Measurements from ENCODE around the gene USP24. TPM values are rescaled to one million over a fixed set of nuclear protein-coding genes. Genes with fewer than 3 reads are reported as not detected.

Gene USP24
- total and polyA plus RNA-seq, 12 donors, result 11.3 to 45.1 (median 25.9) TPM

GRCh38 chr1:55234016-55234415, 18.9 kb upstream of the USP24 start:
- Histone ChIP-seq H3K9me3 (replicated peaks in 1 of 3) (no peaks in the 10 kb centered on the region), H3K36me3 (replicated peaks in 1 of 2) (no peaks in the 10 kb centered on the region), H3K27me3 (no peaks in the 10 kb centered on the region), H3K27ac (no peak overlapping the region), H3K4me1 (replicated peaks in 1 of 2) (no peaks in the 10 kb centered on the region), H3K4me3 (no peak overlapping the region)
- intact Hi-C loops (cut with DNase I), result no loop called here
- no peak for DNase-seq
- 86 to 93% (median 90%) methylated on average over 3 of the region's 3 CpGs for WGBS, 4 donors
- TF ChIP-seq CTCF (IDR thresholded peaks at IDR 0.05) (no peak), POLR2A (IDR thresholded peaks at IDR 0.05) (no peak)

GRCh38 chr1:55233145-55233777, 18.1 kb upstream of the USP24 start:
- TF ChIP-seq CTCF (IDR thresholded peaks at IDR 0.05), result no peak
- TF ChIP-seq POLR2A (IDR thresholded peaks at IDR 0.05), result no peak
- Histone ChIP-seq H3K9me3 (replicated peaks in 1 of 3) (no peaks in the 10 kb centered on the region), H3K4me1 (replicated peaks in 1 of 2) (no peaks in the 10 kb centered on the region), H3K27ac (no peak overlapping the region), H3K36me3 (replicated peaks in 1 of 2) (no peaks in the 10 kb centered on the region), H3K4me3 (no peak overlapping the region), H3K27me3 (no peaks in the 10 kb centered on the region)
- DNase-seq, result no peak
- WGBS, 4 donors, result 64 to 69% (median 67%) methylated on average over 5 of the region's 5 CpGs
- intact Hi-C loops (cut with DNase I), result no loop called here

- 78 to 83% (median 80%) methylated on average over 6 of the region's 6 CpGs for WGBS, 4 donors
- no peaks in the 10 kb centered on the region for H3K36me3 ChIP-seq (replicated peaks in 1 of 2)
Measured at GRCh38 chr1:55232448-55233144, 17.4 kb upstream of the USP24 start.

GRCh38 chr1:55231745-55232144, 16.6 kb upstream of the USP24 start:
- H3K9me3 ChIP-seq (replicated peaks in 1 of 3), result peaks cover 0 to 5% (median 0%) of the 10 kb centered on the region in 3 donors
- H3K27me3 ChIP-seq, result no peaks in the 10 kb centered on the region
- TF ChIP-seq POLR2A (IDR thresholded peaks at IDR 0.05), result no peak
- TF ChIP-seq CTCF (IDR thresholded peaks at IDR 0.05), result no peak
- DNase-seq, result no peak
- intact Hi-C loops (cut with DNase I), result no loop called here
- 78 to 85% (median 80%) methylated on average over 3 of the region's 3 CpGs for WGBS, 4 donors
- no peaks in the 10 kb centered on the region for H3K36me3 ChIP-seq (replicated peaks in 1 of 2)
- H3K27ac ChIP-seq, result no peak overlapping the region
- no peak overlapping the region for H3K4me3 ChIP-seq
- no peaks in the 10 kb centered on the region for H3K4me1 ChIP-seq (replicated peaks in 1 of 2)

More at GRCh38 chr1:55232448-55233144, 17.4 kb upstream of the USP24 start:
- no peak for TF ChIP-seq POLR2A (IDR thresholded peaks at IDR 0.05)
- TF ChIP-seq CTCF (IDR thresholded peaks at IDR 0.05), result no peak
- H3K9me3 ChIP-seq (replicated peaks in 1 of 3), result peaks cover 0 to 1% (median 0%) of the 10 kb centered on the region in 3 donors
- no peak overlapping the region for H3K4me3 ChIP-seq
- H3K27me3 ChIP-seq, result no peaks in the 10 kb centered on the region
- intact Hi-C loops (cut with DNase I), result no loop called here
- no peak for DNase-seq
- H3K27ac ChIP-seq, result no peak overlapping the region
- no peaks in the 10 kb centered on the region for H3K4me1 ChIP-seq (replicated peaks in 1 of 2)
